Muscle layer of colon (tissue), 2 donors: ENCODE data around the gene FGD4.
A peak's percentile ranks its signal among the peaks of the same experiment; 100 is the strongest.
"Not testable (repeated sequence)": the region's sequence is repeated elsewhere in the genome, so short reads cannot be mapped to it uniquely, and the experiment has no call there.

Experiments
- H3K27ac ChIP-seq: one replicate; pipeline ENCODE4 v1.7.0; 2013; ENCODE audit warnings: low read depth, mild to moderate bottlenecking, low read length, moderate library complexity
- H3K27me3 ChIP-seq, 2 donors: one replicate each; pipeline ENCODE4 v1.7.0; 2013; ENCODE audit warnings: low read length in 2 of 2, mild to moderate bottlenecking in 2 of 2; ENCODE audit not compliant: insufficient read depth in 2 of 2, control insufficient read depth in 1 of 2
- H3K36me3 ChIP-seq: one replicate; pipeline ENCODE4 v1.7.0; 2013; ENCODE audit warnings: mild to moderate bottlenecking, low read length; ENCODE audit not compliant: insufficient read depth
- H3K4me1 ChIP-seq: one replicate; pipeline ENCODE4 v1.7.0; 2013; ENCODE audit warnings: mild to moderate bottlenecking, low read length; ENCODE audit not compliant: insufficient read depth
- H3K4me3 ChIP-seq, 2 donors: one replicate each; pipeline ENCODE4 v1.7.0; 2013; ENCODE audit warnings: low read length in 2 of 2, low read depth in 1 of 2, mild to moderate bottlenecking in 1 of 2, moderate library complexity in 1 of 2
- H3K9ac ChIP-seq: one replicate; pipeline ENCODE4 v1.7.0; 2013; ENCODE audit warnings: low read length
- H3K9me3 ChIP-seq: one replicate; pipeline ENCODE4 v1.7.0; 2013; ENCODE audit warnings: mild to moderate bottlenecking, low read length
- donor health status: abdominal sarcoma.
- donor health status: Adenocarcinoma of cecum.

Gene FGD4

GRCh38 chr12:32532951-32533350, 133.6 kb downstream of the FGD4 start:
- H3K27me3 ChIP-seq, result no peaks in the 10 kb centered on the region
- no peak overlapping the region for H3K9ac ChIP-seq
- no peaks in the 10 kb centered on the region for H3K9me3 ChIP-seq
- no peak overlapping the region for H3K27ac ChIP-seq
- H3K4me3 ChIP-seq, result no peak overlapping the region
- peaks cover 3% of the 10 kb centered on the region for H3K4me1 ChIP-seq
- H3K36me3 ChIP-seq, result no peaks in the 10 kb centered on the region

- not testable (repeated sequence) for H3K4me3 ChIP-seq, H3K9ac ChIP-seq, H3K36me3 ChIP-seq, H3K4me1 ChIP-seq, H3K27me3 ChIP-seq, H3K9me3 ChIP-seq
- H3K27ac ChIP-seq, result peak overlapping the region; percentile 3
Measured at GRCh38 chr12:32533506-32533905, 134.1 kb downstream of the FGD4 start.

GRCh38 chr12:32533971-32534590, 134.7 kb downstream of the FGD4 start:
- Histone ChIP-seq H3K36me3 (no peaks in the 10 kb centered on the region), H3K4me1 (peaks cover 3% of the 10 kb centered on the region), H3K27ac (peak overlapping the region; percentile 3), H3K27me3 (no peaks in the 10 kb centered on the region), H3K9me3 (no peaks in the 10 kb centered on the region), H3K9ac (peak overlapping the region; percentile 27), H3K4me3 (peak overlapping the region; percentile 6 to 42)

GRCh38 chr12:32534698-32535097, 135.3 kb downstream of the FGD4 start:
- H3K27me3 ChIP-seq, result no peaks in the 10 kb centered on the region
- H3K27ac ChIP-seq, result no peak overlapping the region
- H3K4me1 ChIP-seq, result peaks cover 3% of the 10 kb centered on the region
- no peaks in the 10 kb centered on the region for H3K9me3 ChIP-seq
- H3K36me3 ChIP-seq, result no peaks in the 10 kb centered on the region
- peak overlapping the region; percentile 6 to 42 for H3K4me3 ChIP-seq
- H3K9ac ChIP-seq, result peak overlapping the region; percentile 27

GRCh38 chr12:32535288-32535999, 136.1 kb downstream of the FGD4 start:
- H3K4me1 ChIP-seq, result peaks cover 3% of the 10 kb centered on the region

GRCh38 chr12:32536000-32536345, 136.6 kb downstream of the FGD4 start:
- Histone ChIP-seq H3K36me3 (no peaks in the 10 kb centered on the region), H3K4me3 (no peak overlapping the region), H3K4me1 (peaks cover 3% of the 10 kb centered on the region), H3K27ac (no peak overlapping the region), H3K27me3 (no peaks in the 10 kb centered on the region), H3K9me3 (no peaks in the 10 kb centered on the region), H3K9ac (no peak overlapping the region)

More at GRCh38 chr12:32535288-32535999, 136.1 kb downstream of the FGD4 start:
- Histone ChIP-seq H3K9ac (peak overlapping the region; percentile 27), H3K27ac (peak overlapping the region; percentile 56), H3K36me3 (no peaks in the 10 kb centered on the region), H3K27me3 (no peaks in the 10 kb centered on the region), H3K9me3 (no peaks in the 10 kb centered on the region), H3K4me3 (peak overlapping the region in 1 of 2 donors; percentile 42)

- H3K36me3 ChIP-seq, result no peaks in the 10 kb centered on the region
- peaks cover 16% of the 10 kb centered on the region for H3K4me1 ChIP-seq
- H3K4me3 ChIP-seq, result peak overlapping the region in 1 of 2 donors; percentile 6
- no peaks in the 10 kb centered on the region for H3K27me3 ChIP-seq
- no peaks in the 10 kb centered on the region for H3K9me3 ChIP-seq
- no peak overlapping the region for H3K9ac ChIP-seq
- no peak overlapping the region for H3K27ac ChIP-seq
Measured at GRCh38 chr12:32541754-32542374, 142.5 kb downstream of the FGD4 start.

- no peaks in the 10 kb centered on the region for H3K9me3 ChIP-seq
- no peak overlapping the region for H3K27ac ChIP-seq
- peaks cover 16% of the 10 kb centered on the region for H3K4me1 ChIP-seq
- H3K4me3 ChIP-seq, result peak overlapping the region in 1 of 2 donors; percentile 21
- no peaks in the 10 kb centered on the region for H3K36me3 ChIP-seq
- H3K27me3 ChIP-seq, result no peaks in the 10 kb centered on the region
- H3K9ac ChIP-seq, result no peak overlapping the region
Measured at GRCh38 chr12:32542428-32543229, 143.3 kb downstream of the FGD4 start.

- H3K4me1 ChIP-seq, result peaks cover 25% of the 10 kb centered on the region
- H3K27me3 ChIP-seq, result no peaks in the 10 kb centered on the region
- H3K27ac ChIP-seq, result no peak overlapping the region
- H3K9me3 ChIP-seq, result no peaks in the 10 kb centered on the region
- no peaks in the 10 kb centered on the region for H3K36me3 ChIP-seq
- no peak overlapping the region for H3K9ac ChIP-seq
- no peak overlapping the region for H3K4me3 ChIP-seq
Measured at GRCh38 chr12:32544893-32545292, 145.5 kb downstream of the FGD4 start.

GRCh38 chr12:32545413-32545980, 146.1 kb downstream of the FGD4 start:
- no peak overlapping the region for H3K27ac ChIP-seq
- peaks cover 28% of the 10 kb centered on the region for H3K4me1 ChIP-seq

GRCh38 chr12:32546272-32546671, 146.9 kb downstream of the FGD4 start:
- Histone ChIP-seq H3K9me3 (no peaks in the 10 kb centered on the region), H3K27ac (no peak overlapping the region), H3K4me1 (peaks cover 28% of the 10 kb centered on the region)

More at GRCh38 chr12:32545413-32545980, 146.1 kb downstream of the FGD4 start:
- Histone ChIP-seq H3K27me3 (no peaks in the 10 kb centered on the region), H3K9ac (no peak overlapping the region), H3K9me3 (no peaks in the 10 kb centered on the region), H3K4me3 (no peak overlapping the region), H3K36me3 (no peaks in the 10 kb centered on the region)

More at GRCh38 chr12:32546272-32546671, 146.9 kb downstream of the FGD4 start:
- Histone ChIP-seq H3K36me3 (no peaks in the 10 kb centered on the region), H3K4me3 (no peak overlapping the region), H3K9ac (no peak overlapping the region), H3K27me3 (no peaks in the 10 kb centered on the region)
